ENCODE measurements around the gene SDR39U1.

DNA sequence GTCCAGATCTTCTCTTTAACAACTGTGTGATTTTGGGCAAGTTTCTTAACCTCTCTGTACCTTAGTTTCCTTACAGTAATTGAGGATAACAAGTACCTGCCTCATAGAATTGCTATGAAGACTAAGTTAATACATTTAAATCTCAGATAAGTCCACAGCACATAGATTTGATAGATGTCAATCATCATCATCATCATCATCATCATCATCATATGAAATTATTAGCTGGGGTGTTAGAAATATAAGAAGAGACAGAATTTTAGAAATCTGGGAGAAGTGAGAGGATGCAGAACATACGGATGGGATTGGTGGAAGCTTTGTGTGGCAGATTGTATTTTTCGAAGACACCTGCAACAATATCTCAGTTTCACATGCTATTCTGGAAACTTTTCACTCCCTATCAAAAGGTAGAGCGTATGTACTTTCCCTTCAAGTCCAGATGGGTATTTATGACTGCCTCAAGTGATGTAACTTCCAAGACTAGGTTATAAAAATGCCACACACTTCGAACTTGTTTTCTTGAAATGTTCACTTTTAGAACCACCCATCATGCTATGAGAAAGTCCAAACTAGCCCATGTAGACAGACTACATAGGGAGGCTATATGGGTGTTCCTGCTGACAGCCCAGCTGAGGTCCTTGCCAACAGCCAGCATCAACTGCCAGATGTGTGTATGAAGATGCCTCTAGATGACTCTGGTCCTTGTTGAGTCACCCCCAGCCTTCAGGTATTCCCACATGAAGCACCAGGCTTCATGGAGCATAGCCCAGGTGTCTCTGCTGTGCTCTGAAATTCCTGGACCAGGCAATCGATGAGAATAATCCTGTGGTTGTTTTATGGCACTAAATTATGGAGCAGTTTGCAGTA lies 20.7 kb upstream of the SDR39U1 start:
- TF ChIP-seq EZH2 (IDR thresholded peaks at IDR 0.05; ENCODE audit: borderline replicate concordance, control insufficient read depth, low read depth, low read length), result no peak
- TF ChIP-seq, protein P1, sequence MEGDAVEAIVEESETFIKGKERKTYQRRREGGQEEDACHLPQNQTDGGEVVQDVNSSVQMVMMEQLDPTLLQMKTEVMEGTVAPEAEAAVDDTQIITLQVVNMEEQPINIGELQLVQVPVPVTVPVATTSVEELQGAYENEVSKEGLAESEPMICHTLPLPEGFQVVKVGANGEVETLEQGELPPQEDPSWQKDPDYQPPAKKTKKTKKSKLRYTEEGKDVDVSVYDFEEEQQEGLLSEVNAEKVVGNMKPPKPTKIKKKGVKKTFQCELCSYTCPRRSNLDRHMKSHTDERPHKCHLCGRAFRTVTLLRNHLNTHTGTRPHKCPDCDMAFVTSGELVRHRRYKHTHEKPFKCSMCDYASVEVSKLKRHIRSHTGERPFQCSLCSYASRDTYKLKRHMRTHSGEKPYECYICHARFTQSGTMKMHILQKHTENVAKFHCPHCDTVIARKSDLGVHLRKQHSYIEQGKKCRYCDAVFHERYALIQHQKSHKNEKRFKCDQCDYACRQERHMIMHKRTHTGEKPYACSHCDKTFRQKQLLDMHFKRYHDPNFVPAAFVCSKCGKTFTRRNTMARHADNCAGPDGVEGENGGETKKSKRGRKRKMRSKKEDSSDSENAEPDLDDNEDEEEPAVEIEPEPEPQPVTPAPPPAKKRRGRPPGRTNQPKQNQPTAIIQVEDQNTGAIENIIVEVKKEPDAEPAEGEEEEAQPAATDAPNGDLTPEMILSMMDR (IDR thresholded peaks at IDR 0.05 in 2 of 3, conservative IDR thresholded peaks at IDR 0.05 in 1 of 3; ENCODE audit: control insufficient read depth in 2 of 3, extremely low read depth in 1 of 3, insufficient read depth in 1 of 3, low read depth in 3 of 3, low read length in 3 of 3), result no peak
- no peak for TF ChIP-seq POLR2A (IDR thresholded peaks at IDR 0.05; ENCODE audit: low read depth, low read length)
